Neural progenitor cell (in vitro differentiated cells): ENCODE measurements around the gene SLC6A9. TPM values are rescaled to one million over a fixed set of nuclear protein-coding genes. Genes with fewer than 3 reads are reported as not detected.

Experiments used
- DNase-seq: peaks from one replicate; pipeline ENCODE4 v3.0.0-alpha.2; 2016; ENCODE audit warnings: low spot score
- H2AFZ ChIP-seq: fragments of 200-600 bp; sonication (generic); replicated peaks from 2 replicates; pipeline ENCODE4 v1.6.1; 2016; ENCODE audit warnings: antibody characterized with exemption
- H3F3A ChIP-seq: fragments of 200-600 bp; sonication (generic); 2 replicates; pipeline ENCODE4 v1.6.1; 2016; ENCODE audit warnings: antibody characterized with exemption, low read depth
- H3K27ac ChIP-seq: fragments of 200-600 bp; sonication (generic); 2 replicates; pipeline ENCODE4 v1.5.1; 2016; ENCODE audit warnings: mild to moderate bottlenecking
- H3K27me3 ChIP-seq: fragments of 200-600 bp; sonication (generic); 2 replicates; pipeline ENCODE4 v1.6.1; 2016; ENCODE audit warnings: mild to moderate bottlenecking, moderate library complexity
- H3K36me3 ChIP-seq: fragments of 200-600 bp; sonication (generic); 2 replicates; pipeline ENCODE4 v1.5.1; 2016
- H3K4me1 ChIP-seq: fragments of 200-600 bp; sonication (generic); 2 replicates; pipeline ENCODE4 v1.6.1; 2016; ENCODE audit warnings: mixed run types
- H3K4me2 ChIP-seq: fragments of 200-600 bp; sonication (generic); 2 replicates; pipeline ENCODE4 v1.6.1; 2016
- H3K4me3 ChIP-seq: fragments of 200-600 bp; sonication (generic); 2 replicates; pipeline ENCODE4 v1.5.1; 2016
- H3K79me2 ChIP-seq: fragments of 200-600 bp; sonication (generic); 2 replicates; pipeline ENCODE4 v1.6.1; 2016; ENCODE audit warnings: low read depth
- H3K9ac ChIP-seq: fragments of 200-600 bp; sonication (generic); 2 replicates; pipeline ENCODE4 v1.6.1; 2016
- H3K9me3 ChIP-seq: fragments of 200-600 bp; sonication (generic); 2 replicates; pipeline ENCODE4 v1.5.1; 2016; ENCODE audit warnings: low read depth
- H4K20me1 ChIP-seq: fragments of 200-600 bp; sonication (generic); 2 replicates; pipeline ENCODE4 v1.6.1; 2016; ENCODE audit warnings: low read depth
- H3K27ac Mint-ChIP-seq: 3 replicates; pipeline ENCODE4 v1.8.0; 2021; ENCODE audit warnings: mixed read lengths
- H3K27me3 Mint-ChIP-seq: 2 replicates; pipeline ENCODE4 v1.8.0; 2022; ENCODE audit warnings: low read depth, mild to moderate bottlenecking, inconsistent platforms, moderate library complexity, mixed read lengths; ENCODE audit not compliant: insufficient read depth
- H3K36me3 Mint-ChIP-seq: 3 replicates; pipeline ENCODE4 v1.8.0; 2021; ENCODE audit warnings: mixed read lengths
- H3K4me1 Mint-ChIP-seq: 3 replicates; pipeline ENCODE4 v1.8.0; 2021; ENCODE audit warnings: mixed read lengths
- H3K4me3 Mint-ChIP-seq: 3 replicates; pipeline ENCODE4 v1.8.0; 2021; ENCODE audit warnings: mild to moderate bottlenecking, moderate library complexity, mixed read lengths
- H3K9me3 Mint-ChIP-seq: 3 replicates; pipeline ENCODE4 v1.8.0; 2020; ENCODE audit warnings: mixed read lengths
- EZH2 ChIP-seq: fragments of 200-600 bp; sonication (generic); IDR thresholded peaks from 2 replicates; pipeline ENCODE4 v1.6.1; 2017; ENCODE audit warnings: antibody characterized with exemption, mild to moderate bottlenecking, moderate library complexity
- EZH2phosphoT487 ChIP-seq: fragments of 200-600 bp; sonication (generic); IDR thresholded peaks from 2 replicates; pipeline ENCODE4 v1.6.1; 2017; ENCODE audit warnings: antibody characterized with exemption
- total RNA-seq: library from RNA; depleted of rRNA; stranded (reverse); fragments of >200 nt; gene quantifications from 2 replicates; pipeline ENCODE4 v1.2.3, GENCODE V29; 2015; ENCODE audit warnings: low replicate concordance
- TF ChIP-seq, protein P1 (sequence below): fragments of 200-600 bp; sonication (generic); IDR thresholded peaks from 2 replicates; pipeline ENCODE4 v1.5.1; 2017; ENCODE audit warnings: antibody characterized with exemption, mild to moderate bottlenecking

SLC6A9 gene
- total RNA-seq, 1 donor from 2014 or later, result 1.4 TPM

DNA sequence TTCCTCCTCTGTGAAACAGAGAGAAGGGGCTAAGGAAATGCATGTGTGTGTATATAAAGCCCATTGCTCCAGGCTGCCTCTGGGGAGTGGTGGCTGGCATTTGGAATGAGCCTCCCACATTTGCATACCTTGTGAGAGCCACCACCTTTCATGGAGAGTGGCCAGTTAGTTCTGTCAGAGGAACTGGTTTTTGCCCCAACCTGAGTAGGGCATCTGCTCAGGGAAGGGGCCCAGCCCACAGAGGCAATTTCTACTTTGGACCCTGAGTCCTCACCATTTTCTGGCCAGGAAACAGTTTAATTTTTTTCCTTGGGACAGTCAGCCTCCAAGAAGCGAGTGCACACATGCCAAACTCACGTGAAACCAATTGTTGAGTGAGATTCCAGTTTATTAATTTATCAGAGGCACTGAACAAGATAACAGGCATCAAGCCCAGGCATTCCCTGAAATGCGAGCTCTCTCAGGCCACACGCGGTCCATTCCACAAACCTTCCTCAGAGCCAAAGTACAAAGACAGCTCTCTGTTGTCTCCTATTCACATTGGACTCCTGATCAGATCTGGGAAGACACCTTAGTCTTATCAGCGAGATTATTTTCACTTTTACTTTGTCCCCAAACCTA, 1.0 kb upstream of the SLC6A9 start:
- no peaks in the 10 kb centered on the region for H3K27me3 ChIP-seq
- no peaks in the 10 kb centered on the region for H3K36me3 ChIP-seq
- Mint-ChIP-seq H3K4me3 (peak overlapping the region; percentile 92), H3K27ac (peak overlapping the region; percentile 83), H3K27me3 (peaks cover 6% of the 10 kb centered on the region), H3K4me1 (peaks cover 56% of the 10 kb centered on the region), H3K9me3 (no peaks in the 10 kb centered on the region), H3K36me3 (peaks cover 1% of the 10 kb centered on the region)
- peaks cover 18% of the 10 kb centered on the region for H3K79me2 ChIP-seq
- no peak overlapping the region for H3K9ac ChIP-seq
- peak overlapping the region; percentile 70 for H2AFZ ChIP-seq
- H3K4me2 ChIP-seq, result peak overlapping the region; percentile 95
- H4K20me1 ChIP-seq, result no peaks in the 10 kb centered on the region
- H3K27ac ChIP-seq, result peak overlapping the region; percentile 71
- TF ChIP-seq EZH2 (no peak), EZH2phosphoT487 (no peak)
- TF ChIP-seq, protein P1, sequence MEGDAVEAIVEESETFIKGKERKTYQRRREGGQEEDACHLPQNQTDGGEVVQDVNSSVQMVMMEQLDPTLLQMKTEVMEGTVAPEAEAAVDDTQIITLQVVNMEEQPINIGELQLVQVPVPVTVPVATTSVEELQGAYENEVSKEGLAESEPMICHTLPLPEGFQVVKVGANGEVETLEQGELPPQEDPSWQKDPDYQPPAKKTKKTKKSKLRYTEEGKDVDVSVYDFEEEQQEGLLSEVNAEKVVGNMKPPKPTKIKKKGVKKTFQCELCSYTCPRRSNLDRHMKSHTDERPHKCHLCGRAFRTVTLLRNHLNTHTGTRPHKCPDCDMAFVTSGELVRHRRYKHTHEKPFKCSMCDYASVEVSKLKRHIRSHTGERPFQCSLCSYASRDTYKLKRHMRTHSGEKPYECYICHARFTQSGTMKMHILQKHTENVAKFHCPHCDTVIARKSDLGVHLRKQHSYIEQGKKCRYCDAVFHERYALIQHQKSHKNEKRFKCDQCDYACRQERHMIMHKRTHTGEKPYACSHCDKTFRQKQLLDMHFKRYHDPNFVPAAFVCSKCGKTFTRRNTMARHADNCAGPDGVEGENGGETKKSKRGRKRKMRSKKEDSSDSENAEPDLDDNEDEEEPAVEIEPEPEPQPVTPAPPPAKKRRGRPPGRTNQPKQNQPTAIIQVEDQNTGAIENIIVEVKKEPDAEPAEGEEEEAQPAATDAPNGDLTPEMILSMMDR, result no peak
- H3K4me3 ChIP-seq, result peak overlapping the region; percentile 92
- no peak for DNase-seq
- peaks cover 36% of the 10 kb centered on the region for H3F3A ChIP-seq
- H3K4me1 ChIP-seq, result peaks cover 26% of the 10 kb centered on the region
- no peaks in the 10 kb centered on the region for H3K9me3 ChIP-seq

DNA sequence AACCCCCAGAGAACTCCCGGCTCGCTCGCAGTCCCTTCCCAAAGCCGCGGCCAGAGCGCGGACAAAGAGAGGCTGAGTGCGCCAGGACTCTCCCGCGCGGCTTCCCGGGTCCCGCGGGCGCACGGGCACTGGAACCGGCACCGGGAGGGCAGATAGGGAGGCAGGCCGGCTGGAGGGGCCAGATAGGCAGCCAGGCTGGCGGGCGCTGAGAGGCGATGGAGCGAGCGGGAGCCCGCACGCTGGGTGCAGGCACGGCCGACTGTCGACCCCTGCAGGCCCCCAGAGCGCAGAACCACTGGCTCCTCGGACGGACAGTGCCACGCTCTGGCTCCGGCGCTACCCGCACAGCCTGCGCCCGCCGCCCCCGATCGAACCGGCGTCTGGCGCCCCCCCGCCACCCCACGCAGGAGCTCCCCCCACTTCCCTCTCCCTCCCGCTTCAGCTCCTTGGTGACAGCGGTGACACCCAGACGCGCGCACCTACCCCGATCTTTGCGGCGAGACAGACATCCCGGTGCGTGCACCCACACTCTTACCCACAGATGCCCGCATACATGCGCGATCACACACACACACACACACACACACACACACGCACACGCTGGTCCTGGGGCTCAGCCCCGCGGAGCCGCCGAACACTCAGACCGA, 534 bp downstream of the SLC6A9 start:
- Mint-ChIP-seq H3K27ac (no peak overlapping the region), H3K9me3 (no peaks in the 10 kb centered on the region), H3K4me1 (peaks cover 45% of the 10 kb centered on the region), H3K27me3 (peaks cover 4% of the 10 kb centered on the region), H3K36me3 (peaks cover 1% of the 10 kb centered on the region), H3K4me3 (peak overlapping the region; percentile 92)
- H2AFZ ChIP-seq, result peak overlapping the region; percentile 97
- H3K79me2 ChIP-seq, result peaks cover 18% of the 10 kb centered on the region
- H4K20me1 ChIP-seq, result no peaks in the 10 kb centered on the region
- H3K4me3 ChIP-seq, result peak overlapping the region; percentile 92
- H3K4me1 ChIP-seq, result peaks cover 20% of the 10 kb centered on the region
- H3K36me3 ChIP-seq, result no peaks in the 10 kb centered on the region
- H3F3A ChIP-seq, result peaks cover 36% of the 10 kb centered on the region
- TF ChIP-seq EZH2phosphoT487, result no peak
- TF ChIP-seq, protein P1, result peak; percentile 44
- no peaks in the 10 kb centered on the region for H3K27me3 ChIP-seq
- peak overlapping the region; percentile 56 for H3K9ac ChIP-seq
- peak overlapping the region; percentile 71 for H3K27ac ChIP-seq
- no peaks in the 10 kb centered on the region for H3K9me3 ChIP-seq
- H3K4me2 ChIP-seq, result peak overlapping the region; percentile 95
- DNase-seq, result peak; percentile 90

DNA sequence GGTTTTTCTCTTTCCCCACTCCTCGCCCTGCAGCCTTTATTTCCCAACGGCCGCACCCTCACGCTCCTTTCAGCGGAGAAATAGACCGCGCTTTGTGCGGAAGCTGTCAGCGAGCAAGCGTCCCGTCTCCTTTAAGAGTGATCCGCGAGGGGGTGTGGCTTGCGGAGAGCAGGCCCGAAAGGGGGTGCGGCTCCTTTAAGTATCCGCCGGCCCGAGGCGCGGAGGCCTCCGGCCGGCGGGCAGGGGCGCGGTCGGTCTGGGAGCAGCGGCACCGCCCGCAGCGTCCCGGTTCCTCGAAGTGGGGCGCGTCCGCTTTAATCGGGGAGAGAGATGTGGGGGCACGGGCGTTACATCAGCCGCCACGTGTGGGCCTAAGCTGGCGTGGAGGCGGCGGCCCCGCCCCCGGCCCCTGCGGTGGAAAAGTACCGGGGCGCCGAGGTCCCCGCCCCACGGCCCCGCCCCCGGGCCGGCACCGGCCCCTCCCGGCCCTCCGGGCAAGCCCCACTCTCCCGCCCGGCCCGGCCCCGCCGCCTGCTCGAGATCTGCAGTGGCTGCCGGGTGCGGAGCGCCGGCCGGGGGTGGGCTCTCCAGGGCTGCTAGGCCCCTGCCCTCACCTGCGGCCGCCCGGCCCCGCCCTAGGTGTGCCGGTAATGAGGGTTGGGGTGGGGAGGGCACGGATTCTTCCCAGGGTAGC, 1.2 kb downstream of the SLC6A9 start:
- DNase-seq, result peak; percentile 98
- Histone ChIP-seq H4K20me1 (no peaks in the 10 kb centered on the region), H3K4me3 (peak overlapping the region; percentile 92), H3K27me3 (no peaks in the 10 kb centered on the region), H3K9me3 (no peaks in the 10 kb centered on the region), H3F3A (peaks cover 33% of the 10 kb centered on the region), H3K36me3 (no peaks in the 10 kb centered on the region), H2AFZ (peak overlapping the region; percentile 97), H3K9ac (peak overlapping the region; percentile 56), H3K4me1 (peaks cover 19% of the 10 kb centered on the region), H3K4me2 (peak overlapping the region; percentile 95), H3K79me2 (peaks cover 18% of the 10 kb centered on the region), H3K27ac (peak overlapping the region; percentile 56)
- peaks cover 3% of the 10 kb centered on the region for H3K27me3 Mint-ChIP-seq
- peak overlapping the region; percentile 61 for H3K27ac Mint-ChIP-seq
- H3K9me3 Mint-ChIP-seq, result no peaks in the 10 kb centered on the region
- peak overlapping the region; percentile 94 for H3K4me3 Mint-ChIP-seq
- H3K36me3 Mint-ChIP-seq, result peaks cover 3% of the 10 kb centered on the region
- peaks cover 39% of the 10 kb centered on the region for H3K4me1 Mint-ChIP-seq
- TF ChIP-seq, protein P1, result no peak
- TF ChIP-seq EZH2 (no peak), EZH2phosphoT487 (no peak)
